Loucy (cell line): Measurements from ENCODE around the gene MRPS6.

Source experiments
- EZH2phosphoT487 ChIP-seq: fragments of 200-600 bp; IDR thresholded peaks from 2 replicates; pipeline ENCODE4 v1.6.1; 2018; ENCODE audit warnings: antibody characterized with exemption, mild to moderate bottlenecking, moderate library complexity, borderline replicate concordance
- TF ChIP-seq, protein P1 (sequence below): fragments of 200-600 bp; sonication (generic); conservative IDR thresholded peaks from 2 replicates; pipeline ENCODE4 v1.5.1; 2014; ENCODE audit warnings: mild to moderate bottlenecking, antibody characterized with exemption, low read length

GRCh38 chr21:34047835-34048234 lies 25.5 kb upstream of the MRPS6 start:
- TF ChIP-seq, protein P1, sequence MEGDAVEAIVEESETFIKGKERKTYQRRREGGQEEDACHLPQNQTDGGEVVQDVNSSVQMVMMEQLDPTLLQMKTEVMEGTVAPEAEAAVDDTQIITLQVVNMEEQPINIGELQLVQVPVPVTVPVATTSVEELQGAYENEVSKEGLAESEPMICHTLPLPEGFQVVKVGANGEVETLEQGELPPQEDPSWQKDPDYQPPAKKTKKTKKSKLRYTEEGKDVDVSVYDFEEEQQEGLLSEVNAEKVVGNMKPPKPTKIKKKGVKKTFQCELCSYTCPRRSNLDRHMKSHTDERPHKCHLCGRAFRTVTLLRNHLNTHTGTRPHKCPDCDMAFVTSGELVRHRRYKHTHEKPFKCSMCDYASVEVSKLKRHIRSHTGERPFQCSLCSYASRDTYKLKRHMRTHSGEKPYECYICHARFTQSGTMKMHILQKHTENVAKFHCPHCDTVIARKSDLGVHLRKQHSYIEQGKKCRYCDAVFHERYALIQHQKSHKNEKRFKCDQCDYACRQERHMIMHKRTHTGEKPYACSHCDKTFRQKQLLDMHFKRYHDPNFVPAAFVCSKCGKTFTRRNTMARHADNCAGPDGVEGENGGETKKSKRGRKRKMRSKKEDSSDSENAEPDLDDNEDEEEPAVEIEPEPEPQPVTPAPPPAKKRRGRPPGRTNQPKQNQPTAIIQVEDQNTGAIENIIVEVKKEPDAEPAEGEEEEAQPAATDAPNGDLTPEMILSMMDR = no peak
- TF ChIP-seq EZH2phosphoT487 = no peak
